Lung (tissue), 12 donors: Measurements from ENCODE around the gene TGFBR2. TPM values are rescaled to one million over a fixed set of nuclear protein-coding genes. Genes with fewer than 3 reads are reported as not detected.
A peak's percentile ranks its signal among the peaks of the same experiment; 100 is the strongest.

ENCODE experiments used
- ATAC-seq: fragments of 200-7000 bp; cut with Tn5 transposase; one replicate; pipeline ENCODE4 v1.9.1; 2020; ENCODE audit warnings: moderate number of reproducible peaks; ENCODE audit not compliant: insufficient read depth, low FRiP score
- DNase-seq, 3 donors: peaks; one replicate each; pipeline ENCODE4 v3.0.0-alpha.2; 2013 to 2017
- H3K27ac ChIP-seq, 2 donors: one replicate each; pipeline ENCODE4 v1.5.1; 2013; ENCODE audit warnings: mild to moderate bottlenecking in 2 of 2, moderate library complexity in 2 of 2, control low read depth in 1 of 2, inconsistent platforms in 1 of 2, low read depth in 1 of 2, low read length in 1 of 2
- H3K27me3 ChIP-seq, 3 donors: one replicate each; pipeline ENCODE4 v1.5.1; 2013; ENCODE audit warnings: low read length in 2 of 3; ENCODE audit not compliant: control insufficient read depth in 3 of 3, insufficient read depth in 3 of 3
- H3K36me3 ChIP-seq, 4 donors: one replicate each; pipeline ENCODE4 v1.5.1; 2013; ENCODE audit warnings: low read length in 4 of 4, mild to moderate bottlenecking in 1 of 4, moderate library complexity in 1 of 4; ENCODE audit not compliant: control insufficient read depth in 4 of 4, insufficient read depth in 4 of 4
- H3K4me1 ChIP-seq, 5 donors: one replicate each; pipeline ENCODE4 v1.5.1; 2013; ENCODE audit warnings: low read length in 5 of 5, mild to moderate bottlenecking in 2 of 5, moderate library complexity in 1 of 5; ENCODE audit not compliant: control insufficient read depth in 5 of 5, insufficient read depth in 5 of 5
- H3K4me3 ChIP-seq: one replicate; pipeline ENCODE4 v1.5.1; 2013; ENCODE audit warnings: mild to moderate bottlenecking, control low read depth, moderate library complexity
- H3K9ac ChIP-seq, 2 donors: one replicate each; pipeline ENCODE4 v1.5.1; 2013; ENCODE audit warnings: low read length in 2 of 2, control low read depth in 1 of 2; ENCODE audit not compliant: insufficient read depth in 1 of 2
- H3K9me3 ChIP-seq, 4 donors: one replicate each; pipeline ENCODE4 v1.5.1; 2013; ENCODE audit warnings: low read length in 3 of 4, mild to moderate bottlenecking in 1 of 4, moderate library complexity in 1 of 4; ENCODE audit not compliant: control insufficient read depth in 4 of 4, insufficient read depth in 3 of 4
- CTCF ChIP-seq: IDR thresholded peaks from 2 replicates; pipeline ENCODE4 v1.5.1; 2012; ENCODE audit warnings: mild to moderate bottlenecking; ENCODE audit errors: control extremely low read depth, extremely low read depth
- WGBS, 2 donors: extraction: QIAGEN DNeasy Blood & Tissue Kit; methylation state at CpG; one replicate each; pipeline ENCODE4 v1.1.7; 2013; 5-methylcytosine and 5-hydroxymethylcytosine counted together
- polyA plus RNA-seq, 2 donors: library from polyadenylated mRNA; stranded (reverse); fragments of 200-250 nt; gene quantifications; one replicate each; pipeline ENCODE4 v1.2.1, GENCODE V29; 2013
- total RNA-seq, 2 donors: library from RNA; depleted of rRNA in 1 of 2; stranded (reverse); fragments of >200 nt in 1 of 2; gene quantifications; one replicate each; pipeline ENCODE4 v1.2.1, GENCODE V29; 2014 to 2021
- donor health status: control.
- donor health status: control.
- donor health status: Bipolar disorder and iron deficiency.
- donor health status: healthy.
- donor health status: DM: yes; HTN: yes; CAD: no.

Gene TGFBR2
- total and polyA plus RNA-seq, 4 donors: 31.1 to 232 (median 163) TPM

GRCh38 chr3:30657914-30658313 lies 51.5 kb downstream of the TGFBR2 start:
- ATAC-seq: no peak
- TF ChIP-seq CTCF: no peak
- Histone ChIP-seq H3K9me3 (no peaks in the 10 kb centered on the region), H3K9ac (no peak overlapping the region), H3K4me1 (peaks cover 16 to 72% (median 26%) of the 10 kb centered on the region in 5 donors), H3K27me3 (no peaks in the 10 kb centered on the region), H3K27ac (peak overlapping the region; percentile 35 to 77), H3K4me3 (no peak overlapping the region), H3K36me3 (peaks cover 16 to 29% (median 20%) of the 10 kb centered on the region in 4 donors)
- 31 to 65% methylated on average over 3 of the region's 3 CpGs for WGBS, 2 donors
- peak; percentile 28 to 79 (median 52) for DNase-seq

- DNase-seq (peak; percentile 54 to 83 (median 75)), ATAC-seq (peak; percentile 42)
- Histone ChIP-seq H3K27ac (peak overlapping the region; percentile 77 to 87), H3K4me3 (no peak overlapping the region), H3K4me1 (peaks cover 16 to 74% (median 26%) of the 10 kb centered on the region in 5 donors), H3K9me3 (no peaks in the 10 kb centered on the region), H3K9ac (peak overlapping the region in 1 of 2 donors; percentile 17), H3K36me3 (peaks cover 16 to 29% (median 20%) of the 10 kb centered on the region in 4 donors), H3K27me3 (no peaks in the 10 kb centered on the region)
- WGBS, 2 donors: 11 to 21% methylated on average over 9 of the region's 9 CpGs
- no peak for TF ChIP-seq CTCF
These were observed 52.1 kb downstream of the TGFBR2 start for GRCh38 chr3:30658328-30659052.

GRCh38 chr3:30659270-30660130 lies 53.1 kb downstream of the TGFBR2 start:
- H3K4me1 ChIP-seq: peaks cover 16 to 70% (median 26%) of the 10 kb centered on the region in 5 donors
- no peak overlapping the region for H3K9ac ChIP-seq
- TF ChIP-seq CTCF: no peak
- H3K9me3 ChIP-seq: no peaks in the 10 kb centered on the region
- no peak overlapping the region for H3K4me3 ChIP-seq
- DNase-seq (peak in 2 of 3 donors; percentile 53 to 60), ATAC-seq (no peak)
- peaks cover 15 to 26% (median 19%) of the 10 kb centered on the region in 4 donors for H3K36me3 ChIP-seq
- H3K27me3 ChIP-seq: no peaks in the 10 kb centered on the region
- WGBS, 2 donors: 73 to 88% methylated on average over 7 of the region's 7 CpGs
- peak overlapping the region; percentile 71 to 77 for H3K27ac ChIP-seq
